Ecto neural progenitor cell (in vitro differentiated cells): Measurements from ENCODE around the gene CHST8.
"Not testable (repeated sequence)": the region's sequence is repeated elsewhere in the genome, so short reads cannot be mapped to it uniquely, and the experiment has no call there.

Experiments used
- DNase-seq: peaks from one replicate; pipeline ENCODE4 v3.0.0-alpha.2; 2018; ENCODE audit warnings: low spot score

CHST8 gene, protein sequence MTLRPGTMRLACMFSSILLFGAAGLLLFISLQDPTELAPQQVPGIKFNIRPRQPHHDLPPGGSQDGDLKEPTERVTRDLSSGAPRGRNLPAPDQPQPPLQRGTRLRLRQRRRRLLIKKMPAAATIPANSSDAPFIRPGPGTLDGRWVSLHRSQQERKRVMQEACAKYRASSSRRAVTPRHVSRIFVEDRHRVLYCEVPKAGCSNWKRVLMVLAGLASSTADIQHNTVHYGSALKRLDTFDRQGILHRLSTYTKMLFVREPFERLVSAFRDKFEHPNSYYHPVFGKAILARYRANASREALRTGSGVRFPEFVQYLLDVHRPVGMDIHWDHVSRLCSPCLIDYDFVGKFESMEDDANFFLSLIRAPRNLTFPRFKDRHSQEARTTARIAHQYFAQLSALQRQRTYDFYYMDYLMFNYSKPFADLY

DNA sequence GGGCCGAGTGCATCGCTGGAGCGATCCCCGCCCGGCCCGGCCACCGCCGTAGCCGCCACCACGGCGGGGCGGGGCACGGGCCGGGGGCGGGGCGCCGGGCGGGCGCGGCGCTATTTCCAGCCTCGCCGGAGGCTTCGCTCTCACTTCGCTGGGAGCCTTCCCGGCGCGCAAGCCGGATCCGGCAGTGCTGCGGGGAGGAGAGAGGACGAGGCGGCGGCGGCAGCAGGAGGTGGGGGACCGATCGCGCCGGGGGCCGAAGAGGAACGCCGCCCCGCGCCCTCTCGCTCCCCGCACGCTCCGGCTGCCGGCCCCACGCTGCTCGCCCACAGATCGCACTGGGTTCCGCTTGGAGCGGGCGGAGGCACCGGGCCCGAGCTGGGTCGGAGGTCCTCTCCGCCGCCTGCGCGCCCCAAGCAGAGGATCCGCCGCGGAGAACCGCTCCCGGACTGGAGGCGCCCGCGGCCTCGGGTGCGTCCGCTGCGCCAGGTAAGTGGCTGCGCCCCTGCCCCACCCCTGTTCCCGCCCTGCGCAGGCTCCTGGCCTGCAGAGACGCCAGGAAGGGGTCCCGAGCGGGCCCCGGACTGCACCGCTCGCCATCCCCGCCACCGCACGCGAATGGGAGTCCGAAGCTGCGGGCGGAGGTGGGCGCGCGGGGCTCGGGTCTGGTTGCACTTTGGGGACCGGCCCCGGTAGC lies at the start of gene CHST8:
CHST8 (plus strand) TSS at position 143 of the 694 bp plus-strand sequence. CDS start 67,309 bp downstream, outside the sequence.
- peak; percentile 80 for DNase-seq

DNA sequence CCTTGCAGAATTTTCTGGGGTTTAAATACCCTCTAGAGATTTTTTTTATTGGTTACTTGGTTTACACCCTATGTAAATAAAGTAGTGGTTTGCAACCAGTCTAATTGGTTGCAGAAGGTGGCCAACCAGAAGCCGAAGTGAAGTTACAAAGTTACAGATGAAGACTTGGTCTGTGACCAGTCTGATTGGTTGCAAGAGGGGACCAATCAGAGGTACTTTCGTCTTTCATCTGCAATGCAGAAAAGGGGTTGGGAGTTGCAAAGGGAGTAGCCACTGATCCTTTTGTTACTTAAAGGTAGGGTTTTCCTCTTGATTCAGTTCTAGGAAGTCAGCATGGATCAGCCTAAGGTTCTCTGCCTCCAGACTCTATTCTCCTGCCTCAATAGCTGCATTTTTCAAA lies 48.8 kb upstream of the CHST8 start:
- DNase-seq, result no peak

DNA sequence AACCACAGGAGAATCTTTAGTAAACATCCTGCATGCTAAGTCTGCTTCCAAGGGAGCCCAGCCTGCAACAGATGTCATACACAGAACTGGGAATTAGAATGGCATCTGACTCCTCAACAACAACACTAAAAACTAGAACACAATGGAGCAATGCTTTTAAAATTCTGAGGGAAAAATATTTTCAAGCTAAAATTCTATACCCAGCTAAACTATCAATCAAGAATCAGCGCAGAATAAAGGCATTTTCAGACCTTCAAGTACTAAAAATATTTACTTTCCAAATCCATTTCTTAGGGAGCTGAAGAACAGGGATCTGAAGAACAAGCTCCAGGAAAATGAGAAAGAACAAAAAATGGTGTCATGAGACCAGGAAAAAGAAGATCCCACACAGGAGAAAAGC lies 46.9 kb upstream of the CHST8 start:
- DNase-seq, result no peak

DNA sequence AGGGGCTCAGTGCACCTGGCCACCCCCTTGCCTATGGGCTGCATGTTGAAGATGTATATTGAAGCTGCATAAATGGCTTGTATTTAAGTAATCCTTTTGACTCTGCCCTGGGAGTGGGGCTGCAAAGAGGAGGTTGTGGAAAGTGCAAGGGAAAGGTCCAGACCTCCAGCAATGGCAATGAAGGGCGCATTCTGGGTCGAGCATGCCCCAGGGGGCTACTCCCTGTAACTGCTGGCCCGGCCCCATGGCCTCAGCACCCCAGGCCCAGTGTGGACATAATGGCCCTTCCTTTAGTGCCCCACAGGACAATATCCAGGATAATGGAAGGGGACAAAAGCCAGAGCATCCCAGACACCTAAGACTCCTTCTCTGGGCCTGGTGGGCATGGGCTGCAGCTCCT lies 43.1 kb upstream of the CHST8 start:
- no peak for DNase-seq

DNA sequence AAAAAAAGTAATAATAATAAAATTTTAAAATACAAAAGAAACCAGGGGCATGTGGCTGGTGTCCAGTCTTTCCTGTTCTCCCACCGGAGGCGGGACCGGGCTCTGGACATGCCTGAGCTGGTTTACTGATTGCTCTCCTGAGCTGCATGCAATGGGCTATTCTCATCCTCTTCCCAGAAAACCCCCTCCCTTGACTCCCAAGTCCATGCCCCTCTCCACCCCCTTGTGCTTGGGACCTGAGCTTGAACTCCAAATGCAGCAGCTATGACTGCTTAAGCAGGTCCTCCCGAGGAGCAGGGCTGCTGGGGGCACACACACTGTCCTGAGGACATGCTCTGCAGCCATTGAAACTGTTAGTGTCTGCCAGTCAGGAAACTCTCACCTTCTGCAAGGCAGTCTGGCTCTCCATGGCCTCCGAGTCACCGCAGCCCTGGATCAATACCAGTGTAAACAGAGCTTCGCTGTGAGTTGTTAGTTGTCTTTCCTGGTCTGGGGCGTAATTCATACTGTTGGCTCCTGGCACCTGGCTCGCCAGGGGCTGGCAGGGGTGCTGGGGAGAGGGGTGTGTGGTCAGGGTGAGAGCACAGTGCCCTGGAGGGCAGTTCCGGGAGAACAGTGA lies 41.6 kb upstream of the CHST8 start:
- no peak for DNase-seq

DNA sequence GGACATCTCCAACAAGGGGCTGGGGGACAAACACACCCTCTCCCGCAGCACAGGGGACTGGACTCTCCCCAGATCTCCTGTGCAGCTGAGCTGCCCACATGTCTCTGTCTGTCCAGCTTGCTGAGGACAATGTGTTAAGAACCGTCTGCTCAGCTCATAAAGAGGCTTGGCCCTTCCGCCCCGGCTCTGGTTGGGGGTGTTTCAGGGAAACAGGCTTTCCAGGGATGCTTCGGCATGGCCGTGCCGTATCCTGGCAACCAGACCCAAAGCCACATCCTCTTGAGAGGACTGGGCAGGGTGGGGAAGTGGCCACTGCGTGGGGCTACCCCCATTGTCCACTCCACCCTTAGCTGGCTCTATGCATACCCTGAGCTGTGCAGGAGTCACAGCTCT lies 41.1 kb upstream of the CHST8 start:
- peak; percentile 68 for DNase-seq

DNA sequence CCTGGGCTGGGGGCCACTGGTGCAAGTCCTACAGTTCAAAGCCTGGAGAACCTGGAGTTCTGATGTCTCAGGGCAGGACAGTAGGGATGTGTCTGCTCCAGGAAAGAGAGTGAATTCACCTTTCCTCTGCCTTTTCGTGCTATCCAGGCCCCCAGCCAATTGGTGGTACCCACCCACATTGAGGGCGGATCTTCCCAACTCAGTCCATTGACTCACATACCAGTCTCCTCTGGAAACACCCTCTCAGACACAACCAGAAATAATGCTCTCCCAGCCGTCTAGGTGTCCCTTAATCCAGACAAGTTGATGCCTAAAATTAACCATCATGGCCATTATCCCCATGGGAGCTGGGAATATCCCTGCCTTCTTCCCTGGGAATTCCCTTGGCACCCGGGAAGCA lies 38.8 kb upstream of the CHST8 start:
- no peak for DNase-seq

DNA sequence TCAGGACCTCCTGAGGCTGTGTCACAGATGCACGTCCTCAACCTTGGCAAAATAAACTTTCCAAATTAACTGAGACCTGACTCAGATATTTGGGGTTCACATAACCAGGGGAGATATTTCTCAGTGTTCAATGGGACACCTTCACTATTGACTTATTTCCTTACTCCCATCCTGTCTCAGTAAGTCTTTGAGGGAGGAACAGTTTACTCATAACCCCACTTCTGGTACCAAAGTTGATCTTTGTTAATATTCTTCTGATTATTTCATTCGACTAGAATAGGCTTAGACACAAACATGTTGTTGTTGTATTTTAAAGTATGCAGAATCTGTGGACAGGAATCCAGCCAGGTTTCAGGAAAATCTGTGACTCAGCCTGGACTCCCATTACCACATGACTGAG lies 34.6 kb upstream of the CHST8 start:
- no peak for DNase-seq

DNA sequence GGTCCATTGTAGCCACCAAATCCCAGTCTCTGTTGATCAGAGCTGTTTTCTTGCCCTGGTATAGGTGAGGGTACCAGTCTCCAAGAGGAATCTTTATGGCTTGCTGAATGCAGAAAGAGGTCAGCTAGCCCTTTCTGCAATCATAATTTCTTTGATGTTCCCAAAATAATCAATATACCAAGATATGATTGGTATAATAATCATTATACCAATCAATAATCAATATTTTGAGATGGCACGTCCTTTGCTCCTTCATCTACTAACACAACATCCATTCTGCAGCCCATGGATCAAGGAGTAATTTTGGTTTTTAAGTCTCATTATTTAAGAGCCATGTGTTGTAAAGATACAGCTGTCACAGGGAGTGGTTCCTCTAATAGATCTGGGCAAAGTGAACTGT lies 31.5 kb upstream of the CHST8 start:
- DNase-seq, result no peak

DNA sequence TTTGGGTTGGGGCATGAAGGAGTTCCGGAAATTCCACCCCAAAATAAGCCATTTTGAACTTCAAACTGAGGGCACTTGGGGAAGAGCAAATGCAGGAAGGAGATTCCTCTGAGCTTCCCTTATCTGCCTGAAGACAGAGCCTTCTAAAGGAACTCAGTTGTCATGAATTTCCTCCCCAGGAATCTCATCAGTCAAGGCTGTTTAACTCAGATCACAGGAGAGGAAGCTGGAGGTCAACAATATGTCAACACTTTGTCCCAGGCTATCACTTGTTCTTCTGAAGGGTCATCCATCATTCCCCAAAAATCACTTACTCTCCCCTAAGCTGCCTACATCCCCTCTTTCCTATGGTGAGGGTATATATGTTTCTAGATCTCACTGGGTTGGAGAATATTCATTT lies 26.0 kb upstream of the CHST8 start:
- DNase-seq, result no peak

DNA sequence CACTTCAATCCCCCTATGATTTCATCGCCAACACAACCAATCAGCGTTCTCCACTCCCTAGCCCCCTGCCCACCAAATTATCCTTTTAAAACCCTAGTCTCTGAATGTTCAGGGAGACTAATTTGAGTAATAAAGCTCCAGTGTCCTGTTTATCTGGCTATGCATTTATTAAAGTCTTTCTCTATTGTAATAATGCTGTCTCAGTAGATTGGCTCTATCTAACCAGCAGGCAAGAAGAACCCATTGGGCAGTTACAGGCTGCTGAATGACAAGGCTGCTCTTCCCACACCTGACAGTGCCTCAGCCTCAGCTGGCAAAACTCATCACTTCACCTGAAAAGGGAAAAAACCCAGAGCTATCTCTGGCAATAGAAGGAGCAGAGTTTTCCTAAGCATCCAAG lies 20.2 kb upstream of the CHST8 start:
- DNase-seq, result no peak

DNA sequence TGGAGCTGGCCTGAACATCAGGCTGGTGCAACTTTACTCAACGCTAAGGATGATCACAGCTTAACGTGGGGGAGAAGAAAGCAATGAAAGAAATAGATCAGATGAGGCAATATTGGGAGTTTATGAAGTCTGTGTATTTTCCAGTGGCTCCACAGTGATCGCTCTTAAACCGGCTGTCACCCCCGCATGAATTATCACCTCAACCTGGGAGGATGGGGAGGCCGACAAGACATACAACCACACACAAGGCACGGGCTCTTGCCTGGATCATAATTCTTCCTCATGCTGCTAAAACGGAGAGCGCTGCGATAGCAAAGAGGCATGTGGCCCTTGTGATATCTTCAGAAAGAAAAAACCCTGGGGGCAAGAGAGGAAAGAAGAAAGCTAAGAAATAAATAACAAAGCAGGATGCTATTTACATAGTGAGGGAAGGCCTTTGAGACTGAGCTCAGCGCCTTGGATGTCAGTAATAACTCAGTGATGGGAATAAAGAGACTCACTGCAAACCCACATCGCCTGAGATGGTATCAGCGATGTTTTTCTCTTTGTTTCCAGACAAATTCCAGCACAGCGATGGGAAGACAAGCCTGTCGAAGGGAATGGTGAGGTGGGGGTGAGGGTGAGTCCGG lies 19.1 kb upstream of the CHST8 start:
- DNase-seq, result no peak

DNA sequence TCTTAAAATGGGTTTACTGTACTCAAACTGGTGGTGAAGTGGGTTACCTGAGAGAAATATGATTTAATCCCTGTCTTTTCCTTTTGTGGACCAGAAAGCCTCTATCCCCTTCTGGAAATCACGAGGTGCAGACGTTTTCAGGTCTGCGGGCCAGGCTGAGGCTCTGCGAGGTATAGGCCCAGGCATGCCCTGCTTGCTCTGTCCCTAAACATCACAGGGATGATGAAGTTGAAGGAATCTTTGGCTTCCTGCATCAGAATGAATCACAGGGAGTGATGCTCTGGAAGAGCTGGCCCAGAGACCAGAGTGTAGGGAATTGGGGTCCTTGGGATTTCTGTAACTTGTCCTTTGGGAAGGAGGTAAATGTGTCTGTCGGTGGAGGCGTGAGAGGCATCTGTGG lies 18.4 kb upstream of the CHST8 start:
- no peak for DNase-seq

DNA sequence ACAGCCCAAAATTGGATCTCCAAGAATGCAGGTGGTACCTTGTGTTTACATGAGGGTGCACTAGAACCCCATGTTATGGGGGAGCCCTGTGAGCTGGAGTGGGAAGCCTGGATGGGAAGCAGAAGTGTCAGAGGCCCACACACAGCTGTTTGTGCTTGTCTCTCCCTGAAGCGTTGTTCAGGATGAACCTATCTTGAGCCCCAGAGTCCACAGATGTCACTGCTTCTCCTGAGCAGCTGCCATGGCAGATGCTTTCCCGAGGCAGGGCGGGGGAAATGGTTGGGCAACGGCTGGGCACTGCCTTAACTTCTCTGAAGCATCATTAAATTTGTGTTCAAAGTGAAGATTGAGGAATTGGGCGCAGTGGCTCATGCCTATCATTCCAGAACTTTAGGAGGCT lies 17.1 kb upstream of the CHST8 start:
- no peak for DNase-seq

DNA sequence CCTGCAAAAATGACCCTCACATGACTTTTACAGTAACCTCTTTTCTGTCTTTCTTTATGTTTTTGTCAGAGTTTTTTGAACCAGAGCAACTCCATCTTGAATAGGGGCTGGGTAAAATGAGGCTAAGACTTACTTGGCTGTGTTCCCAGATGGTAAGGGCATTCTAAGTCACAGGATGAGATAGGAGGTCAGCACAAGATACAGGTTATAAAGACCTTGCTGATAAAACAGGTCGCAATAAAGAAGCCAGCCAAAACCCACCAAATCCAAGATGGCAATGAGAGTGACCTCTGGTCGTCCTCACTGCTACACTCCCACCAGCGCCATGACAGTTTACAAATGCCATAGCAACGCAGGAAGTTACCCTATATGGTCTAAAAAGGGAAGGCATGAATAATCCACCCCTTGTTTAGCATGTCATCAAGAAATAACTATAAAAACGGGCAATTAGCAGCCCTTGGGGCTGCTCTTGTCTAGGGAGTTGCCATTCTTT lies 15.9 kb upstream of the CHST8 start:
- DNase-seq, result not testable (repeated sequence)

DNA sequence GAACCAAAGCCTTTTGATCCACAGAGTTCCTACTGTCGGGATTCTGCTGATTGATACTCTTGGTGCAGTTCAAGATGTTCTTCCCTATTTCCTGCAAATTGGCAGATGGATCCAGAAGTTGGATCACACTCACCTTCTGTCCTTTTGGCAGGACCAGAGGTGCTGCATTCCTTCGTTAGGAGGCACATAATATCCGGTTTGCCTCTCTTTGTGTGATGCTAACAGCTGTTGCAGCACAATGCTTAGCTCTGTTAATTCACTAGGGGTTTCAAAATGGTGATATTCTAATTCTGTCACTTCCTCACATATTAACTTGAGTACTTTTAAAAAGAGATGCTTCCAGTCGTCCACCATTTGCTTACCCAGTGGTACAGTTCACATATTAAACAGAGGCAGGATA lies 15.2 kb upstream of the CHST8 start:
- DNase-seq, result no peak

DNA sequence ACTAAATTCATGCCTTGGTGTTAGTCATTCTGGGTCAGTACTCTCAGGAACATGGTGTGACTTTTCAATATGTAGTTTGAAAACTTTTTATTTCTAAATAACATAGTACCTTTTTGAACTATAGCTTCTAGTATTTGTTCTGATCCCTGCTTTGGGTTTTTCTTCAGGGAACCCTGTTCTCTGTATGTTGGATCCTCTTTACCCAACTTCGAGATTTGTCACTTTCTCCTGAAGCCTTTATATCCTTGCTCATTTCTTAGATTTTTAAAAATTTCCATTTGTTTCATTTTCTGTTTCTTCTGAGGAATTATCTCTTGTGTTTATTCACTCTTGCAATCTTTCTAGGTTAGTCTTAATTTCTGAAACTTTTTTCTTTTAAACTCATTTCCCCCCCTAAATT lies 12.4 kb upstream of the CHST8 start:
- DNase-seq, result no peak

DNA sequence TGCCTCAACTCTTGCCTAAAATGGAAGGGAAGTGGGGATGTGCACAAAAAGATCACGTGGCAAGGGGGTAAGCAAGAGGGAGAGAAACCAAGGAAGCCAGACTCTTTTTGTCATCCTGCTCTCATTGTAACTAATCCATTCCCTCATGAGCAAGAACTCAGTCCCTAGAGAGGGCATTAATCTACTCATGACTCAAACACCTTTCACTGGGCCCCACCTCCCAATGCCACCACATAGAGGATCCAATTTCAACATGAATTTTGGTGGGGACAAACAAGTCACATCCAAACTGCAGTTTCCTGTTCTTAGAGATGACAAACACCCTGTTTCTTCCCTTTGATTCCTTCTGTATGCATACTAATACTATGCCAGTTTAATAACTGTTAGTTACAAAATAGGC lies 11.2 kb upstream of the CHST8 start:
- no peak for DNase-seq

DNA sequence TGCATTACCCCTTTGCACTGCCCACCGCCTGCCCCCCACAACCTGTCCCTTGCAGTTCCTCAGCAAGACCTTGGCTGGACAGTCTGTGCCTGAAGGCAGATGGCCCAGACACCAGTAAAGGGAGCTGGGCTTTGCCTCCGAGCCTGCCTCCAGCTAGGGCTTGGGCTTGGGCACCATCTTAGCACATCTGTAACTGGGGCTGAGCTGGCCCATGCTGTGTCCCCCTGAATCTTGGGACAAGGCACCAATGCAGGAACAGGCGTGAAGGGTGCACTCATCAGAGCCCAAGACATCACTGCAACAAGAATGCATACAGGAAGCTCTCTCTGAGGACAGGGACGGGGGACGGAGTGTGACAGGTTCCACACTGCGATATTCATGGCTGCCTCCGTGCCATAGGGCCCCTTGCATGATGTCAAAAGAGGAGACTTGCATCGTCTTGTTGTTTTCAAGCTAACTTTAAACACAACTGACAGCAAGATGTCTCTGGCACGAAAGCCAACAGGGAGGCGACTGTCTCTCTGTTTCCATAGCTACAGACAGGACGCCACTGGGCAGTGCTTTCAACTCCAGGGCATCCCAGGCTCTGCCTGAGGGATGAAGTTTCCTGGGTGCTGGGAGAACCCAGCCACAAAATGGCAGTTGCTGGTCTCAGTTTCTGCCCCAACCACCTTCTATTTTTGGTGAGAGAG lies 8.7 kb upstream of the CHST8 start:
- no peak for DNase-seq

DNA sequence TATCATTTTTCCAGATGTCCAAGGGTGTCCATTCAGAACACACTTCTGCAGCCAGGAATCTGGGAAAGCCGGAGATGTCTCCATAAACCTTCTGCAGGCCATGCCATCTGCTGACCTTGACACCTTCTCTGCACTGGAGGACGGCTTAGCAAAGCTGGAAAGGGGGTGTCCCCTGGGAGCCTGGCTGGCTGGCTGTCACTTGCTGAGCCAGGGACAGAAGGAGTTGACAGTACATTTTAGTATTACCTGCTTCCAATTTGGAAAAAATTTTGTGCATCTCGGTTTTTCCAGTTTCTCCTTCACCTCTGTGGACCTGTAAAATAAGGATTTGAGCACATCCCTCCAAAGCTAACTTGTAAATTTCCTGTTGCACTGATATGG lies 8.1 kb upstream of the CHST8 start:
- no peak for DNase-seq

DNA sequence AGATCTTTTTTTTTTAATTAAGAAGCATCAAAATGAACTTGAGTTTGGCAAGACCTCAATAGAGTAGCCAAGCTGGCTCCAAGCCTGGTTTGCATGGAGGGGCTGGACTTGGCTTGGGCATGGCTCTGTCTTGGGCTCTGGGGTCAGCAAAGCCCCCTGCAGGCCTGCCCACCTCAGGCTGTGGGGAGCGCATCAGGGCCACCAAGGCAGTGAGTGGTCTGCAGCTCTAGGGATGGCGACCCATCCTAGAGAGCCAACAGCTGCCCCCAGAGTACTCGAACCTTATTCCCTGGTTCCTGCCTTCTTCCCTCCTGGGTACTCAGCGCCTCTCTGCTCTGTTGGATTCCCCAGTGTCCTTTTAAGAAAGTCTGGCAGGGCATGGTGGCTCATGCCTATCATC lies 5.4 kb upstream of the CHST8 start:
- no peak for DNase-seq

DNA sequence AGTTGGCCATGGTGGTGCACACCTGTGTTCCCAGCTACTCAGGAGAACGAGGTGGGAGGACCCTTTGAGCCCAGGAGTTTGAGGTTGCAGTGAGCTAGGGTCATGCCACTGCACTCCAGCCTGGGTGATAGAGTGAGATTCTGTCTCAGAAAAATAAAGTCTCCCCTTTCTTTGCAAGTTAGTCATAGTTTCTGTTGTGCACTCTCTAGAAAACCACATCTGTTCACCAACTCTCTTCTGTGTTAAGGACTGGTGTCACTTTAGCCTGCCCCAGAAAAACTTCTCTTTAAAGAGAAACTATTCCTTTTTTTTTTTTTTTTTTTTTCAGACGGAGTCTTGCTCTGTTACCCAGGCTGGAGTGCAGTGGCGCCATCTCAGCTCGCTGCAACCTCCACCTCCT lies 4.9 kb upstream of the CHST8 start:
- no peak for DNase-seq
